GM12864 (cell line): ENCODE data around the gene STRBP.

Source experiments
- DNase-seq: peaks from one replicate; pipeline ENCODE4 v3.0.0-alpha.2; 2011; ENCODE audit warnings: low read depth
- H3K4me3 ChIP-seq: 2 replicates; pipeline ENCODE4 v1.5.1; 2011; ENCODE audit warnings: mild to moderate bottlenecking, low read depth, low read length, control low read depth
- TF ChIP-seq, protein P1 (sequence below): IDR thresholded peaks from 2 replicates; pipeline ENCODE4 v1.5.1; 2011; ENCODE audit warnings: low read depth, mild to moderate bottlenecking, moderate library complexity, low read length, control low read depth, inconsistent platforms; ENCODE audit errors: missing control alignments

The STRBP gene

DNA sequence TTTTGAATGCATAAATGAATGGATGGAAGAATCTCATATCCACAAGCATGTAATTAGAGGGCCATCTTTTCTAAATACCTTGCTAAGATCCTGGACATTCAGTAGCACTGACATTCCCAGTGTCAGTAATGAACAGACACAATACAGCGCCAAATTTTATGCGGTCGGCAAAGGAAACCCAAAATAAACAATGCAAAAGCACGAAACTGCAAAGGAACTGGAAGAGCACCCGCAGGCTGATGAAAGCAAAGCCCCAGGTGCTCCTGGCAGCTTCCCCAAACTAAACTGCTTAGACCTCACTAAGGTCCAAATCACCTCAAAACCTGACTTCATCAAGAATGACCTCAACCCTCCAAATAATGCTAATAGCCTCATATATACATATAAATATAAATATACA, 133.0 kb downstream of the STRBP start:
- TF ChIP-seq, protein P1, sequence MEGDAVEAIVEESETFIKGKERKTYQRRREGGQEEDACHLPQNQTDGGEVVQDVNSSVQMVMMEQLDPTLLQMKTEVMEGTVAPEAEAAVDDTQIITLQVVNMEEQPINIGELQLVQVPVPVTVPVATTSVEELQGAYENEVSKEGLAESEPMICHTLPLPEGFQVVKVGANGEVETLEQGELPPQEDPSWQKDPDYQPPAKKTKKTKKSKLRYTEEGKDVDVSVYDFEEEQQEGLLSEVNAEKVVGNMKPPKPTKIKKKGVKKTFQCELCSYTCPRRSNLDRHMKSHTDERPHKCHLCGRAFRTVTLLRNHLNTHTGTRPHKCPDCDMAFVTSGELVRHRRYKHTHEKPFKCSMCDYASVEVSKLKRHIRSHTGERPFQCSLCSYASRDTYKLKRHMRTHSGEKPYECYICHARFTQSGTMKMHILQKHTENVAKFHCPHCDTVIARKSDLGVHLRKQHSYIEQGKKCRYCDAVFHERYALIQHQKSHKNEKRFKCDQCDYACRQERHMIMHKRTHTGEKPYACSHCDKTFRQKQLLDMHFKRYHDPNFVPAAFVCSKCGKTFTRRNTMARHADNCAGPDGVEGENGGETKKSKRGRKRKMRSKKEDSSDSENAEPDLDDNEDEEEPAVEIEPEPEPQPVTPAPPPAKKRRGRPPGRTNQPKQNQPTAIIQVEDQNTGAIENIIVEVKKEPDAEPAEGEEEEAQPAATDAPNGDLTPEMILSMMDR, result no peak
- DNase-seq, result no peak
- no peak overlapping the region for H3K4me3 ChIP-seq

DNA sequence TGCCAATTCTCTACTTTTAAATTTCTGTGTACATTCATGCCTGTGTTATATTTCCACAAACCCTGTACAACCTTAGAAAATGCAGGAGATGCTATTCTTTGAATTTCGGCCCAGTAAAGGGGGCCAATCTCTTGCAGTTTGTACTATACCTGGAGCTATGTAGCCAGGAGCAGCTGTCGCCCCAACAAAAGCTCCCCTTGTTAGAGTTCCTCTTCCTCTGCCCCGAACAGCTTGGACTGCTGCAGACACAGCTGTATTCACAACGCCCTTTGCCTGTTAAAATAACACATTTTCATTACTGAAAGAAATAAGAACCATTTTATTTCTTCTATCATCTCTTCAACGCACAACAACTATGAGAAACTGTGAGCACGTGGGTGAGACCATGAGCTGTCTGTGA, 135.7 kb downstream of the STRBP start:
- TF ChIP-seq, protein P1, result no peak
- no peak overlapping the region for H3K4me3 ChIP-seq
- DNase-seq, result no peak

DNA sequence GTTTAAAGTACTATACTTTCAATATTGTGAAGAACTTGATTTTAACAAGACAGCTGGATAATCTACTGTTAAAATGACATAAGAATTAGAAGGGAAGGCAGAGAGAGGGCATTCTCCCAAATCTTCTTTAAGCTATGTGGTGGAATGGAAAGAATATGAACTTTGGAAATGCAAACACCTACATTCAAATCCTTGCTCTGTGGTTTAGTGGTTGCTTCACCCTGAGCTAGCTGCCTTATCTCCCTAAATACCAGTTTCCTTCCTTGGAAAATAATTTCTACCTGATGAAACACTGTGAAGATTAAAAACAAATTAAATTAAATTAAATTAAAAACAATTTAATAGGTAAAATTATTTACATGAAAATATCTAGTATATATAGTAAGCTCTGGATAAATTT, 136.4 kb downstream of the STRBP start:
- no peak overlapping the region for H3K4me3 ChIP-seq
- no peak for DNase-seq
- TF ChIP-seq, protein P1, result no peak

DNA sequence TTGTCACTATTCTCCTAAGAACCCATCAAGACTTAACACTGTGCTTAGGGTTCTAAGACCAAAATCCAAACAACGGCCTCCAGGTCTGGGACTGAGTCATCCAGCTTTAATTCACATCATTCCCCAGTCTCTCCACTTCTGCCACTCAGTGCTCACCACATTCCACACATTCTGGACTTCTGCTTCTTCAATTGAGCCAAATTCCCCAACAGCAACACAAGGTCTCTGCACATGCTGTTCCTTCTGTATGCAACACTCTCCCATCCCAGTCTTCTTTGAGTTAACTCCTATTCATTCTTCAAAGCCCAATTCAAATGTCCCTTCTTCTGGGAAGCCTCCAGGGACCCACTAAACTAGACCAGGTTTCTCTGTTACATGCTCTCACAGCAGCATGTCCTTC, 137.1 kb downstream of the STRBP start:
- TF ChIP-seq, protein P1, result no peak
- no peak overlapping the region for H3K4me3 ChIP-seq
- no peak for DNase-seq

DNA sequence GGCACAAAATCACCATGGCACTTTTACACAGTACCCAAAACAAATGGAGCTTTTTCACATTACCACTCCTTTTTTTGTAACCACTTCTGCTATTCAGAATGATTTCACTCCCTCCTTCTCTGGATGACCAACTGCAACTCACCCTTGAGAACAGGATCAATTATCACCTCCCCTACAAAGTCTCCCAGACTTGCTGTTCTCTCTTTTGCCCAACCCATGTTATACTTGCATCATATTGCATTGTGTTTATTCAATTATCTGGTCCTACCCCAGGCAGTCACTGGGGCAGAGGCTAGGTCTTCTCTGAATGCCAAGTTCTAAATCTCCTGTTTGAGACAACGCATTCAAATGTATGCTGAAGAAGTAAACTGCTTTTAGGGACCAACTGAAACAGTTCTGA, 139.0 kb downstream of the STRBP start:
- H3K4me3 ChIP-seq, result no peak overlapping the region
- DNase-seq, result no peak
- TF ChIP-seq, protein P1, result no peak

DNA sequence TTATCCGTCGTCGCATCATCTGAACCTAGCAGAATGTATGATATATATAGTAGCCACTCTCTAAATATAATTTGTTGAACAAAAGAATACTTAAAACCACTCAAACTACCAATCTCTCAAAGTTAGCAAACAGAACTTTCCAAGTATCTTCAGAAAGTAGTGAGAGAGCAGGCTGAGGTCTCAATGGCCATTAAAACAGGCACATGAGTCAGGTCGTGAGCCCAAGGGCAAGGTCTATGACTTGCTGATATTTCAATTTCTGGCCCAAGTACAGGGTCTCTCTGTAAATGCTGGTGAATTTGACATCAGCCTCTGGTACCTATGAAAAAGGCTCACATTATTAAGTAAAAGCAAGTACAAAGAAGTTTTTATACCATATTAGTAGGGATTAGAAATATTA, 139.8 kb downstream of the STRBP start:
- H3K4me3 ChIP-seq, result no peak overlapping the region
- no peak for DNase-seq
- TF ChIP-seq, protein P1, result no peak

DNA sequence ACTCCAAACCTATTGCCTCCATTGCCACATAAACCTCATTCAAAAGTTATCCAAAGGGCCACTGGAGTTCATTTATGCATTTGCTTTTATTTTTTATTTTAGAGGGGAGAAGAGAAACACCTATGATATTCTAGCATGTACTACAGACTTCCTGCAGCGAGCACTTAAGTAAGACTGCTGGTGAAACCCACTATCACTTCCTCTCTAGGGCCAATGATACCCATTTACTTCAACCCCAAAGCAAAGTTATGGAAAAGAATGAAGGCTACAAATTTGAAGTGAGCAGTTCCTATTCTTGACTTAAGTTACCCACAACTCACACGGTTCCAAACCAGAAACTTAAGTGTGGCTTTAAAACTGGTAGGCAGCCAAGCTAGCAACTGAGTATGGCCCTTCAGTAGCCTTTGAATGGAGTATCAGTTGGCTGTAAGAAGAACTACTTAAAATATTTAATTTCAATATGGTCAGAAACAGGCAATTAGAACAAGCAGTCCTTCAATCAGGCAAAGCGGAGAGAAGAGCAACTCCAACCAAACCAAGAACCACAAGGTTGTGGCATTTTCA, 140.8 kb downstream of the STRBP start:
- TF ChIP-seq, protein P1, result no peak
- no peak for DNase-seq

More for the DNA sequence above, 140.8 kb downstream of the STRBP start:
- H3K4me3 ChIP-seq, result no peak overlapping the region
